Smooth muscle cell (in vitro differentiated cells): ENCODE results near the gene WASL. TPM values are rescaled to one million over a fixed set of nuclear protein-coding genes. Genes with fewer than 3 reads are reported as not detected.

Experiments
- DNase-seq: peaks from one replicate; lab custom pipeline; 2025; ENCODE audit not compliant: unreplicated experiment; lab: John Stamatoyannopoulos, UW
- H2AFZ ChIP-seq: fragments of 200-600 bp; sonication (generic); 2 replicates; pipeline ENCODE4 v1.6.0; 2016; ENCODE audit warnings: antibody characterized with exemption, low read depth, mild to moderate bottlenecking
- H3F3A ChIP-seq: fragments of 200-600 bp; sonication (generic); 2 replicates; pipeline ENCODE4 v1.6.0; 2017; ENCODE audit warnings: antibody characterized with exemption, low read depth
- H3K27ac ChIP-seq: fragments of 200-600 bp; sonication (generic); 2 replicates; pipeline ENCODE4 v1.5.1; 2016; ENCODE audit warnings: low read depth, mild to moderate bottlenecking
- H3K27me3 ChIP-seq: fragments of 200-600 bp; sonication (generic); 2 replicates; pipeline ENCODE4 v1.6.1; 2016; ENCODE audit warnings: low read depth, mild to moderate bottlenecking
- H3K36me3 ChIP-seq: fragments of 200-600 bp; sonication (generic); 2 replicates; pipeline ENCODE4 v1.5.1; 2016; ENCODE audit warnings: low read depth
- H3K4me1 ChIP-seq: fragments of 200-600 bp; sonication (generic); 2 replicates; pipeline ENCODE4 v1.5.1; 2016; ENCODE audit warnings: low read depth
- H3K4me2 ChIP-seq: fragments of 200-600 bp; sonication (generic); 2 replicates; pipeline ENCODE4 v1.6.0; 2016; ENCODE audit warnings: mild to moderate bottlenecking
- H3K4me3 ChIP-seq: fragments of 200-600 bp; sonication (generic); 2 replicates; pipeline ENCODE4 v1.5.1; 2016; ENCODE audit warnings: mild to moderate bottlenecking
- H3K79me2 ChIP-seq: fragments of 200-600 bp; sonication (generic); 2 replicates; pipeline ENCODE4 v1.6.0; 2016; ENCODE audit warnings: low read depth, mild to moderate bottlenecking
- H3K9ac ChIP-seq: fragments of 200-600 bp; sonication (generic); 2 replicates; pipeline ENCODE4 v1.6.0; 2016; ENCODE audit warnings: low read depth
- H3K9me3 ChIP-seq: fragments of 200-600 bp; sonication (generic); replicated peaks from 2 replicates; pipeline ENCODE4 v1.5.1; 2016; ENCODE audit warnings: low read depth
- H4K20me1 ChIP-seq: fragments of 200-600 bp; sonication (generic); 2 replicates; pipeline ENCODE4 v1.6.0; 2016; ENCODE audit warnings: low read depth
- WGBS: methylation state at CpG from one replicate; pipeline ENCODE4 v1.1.7; 2016; ENCODE audit warnings: low lambda C conversion rate; 5-methylcytosine and 5-hydroxymethylcytosine counted together
- polyA plus RNA-seq: library from polyadenylated mRNA; unstranded; fragments of >200 nt; fragmentation: Nextera tagmentation; extraction: Ambion mirVana; gene quantifications from 2 replicates; pipeline ENCODE4 v1.2.1, GENCODE V29; 2016
- total RNA-seq: library from RNA; depleted of rRNA; stranded (reverse); fragments of >200 nt; gene quantifications from 2 replicates; pipeline ENCODE4 v1.2.3, GENCODE V29; 2014
- TF ChIP-seq, protein P1 (sequence below): fragments of 200-600 bp; sonication (generic); IDR thresholded peaks from 2 replicates; pipeline ENCODE4 v1.5.1; 2017; ENCODE audit warnings: borderline replicate concordance, mild to moderate bottlenecking, antibody characterized with exemption; ENCODE audit not compliant: insufficient read depth, poor library complexity, severe bottlenecking

The WASL gene
- total and polyA plus RNA-seq, 2 experiments from 2014 or later = 22.7 to 35.3 TPM

GRCh38 chr7:123712619-123713018, 36.2 kb downstream of the WASL start:
- Histone ChIP-seq H3K27ac (no peak overlapping the region), H3K9ac (no peak overlapping the region), H4K20me1 (peaks cover 99% of the 10 kb centered on the region), H3K36me3 (peaks cover 9% of the 10 kb centered on the region), H3K9me3 (no peaks in the 10 kb centered on the region), H2AFZ (no peak overlapping the region), H3F3A (no peaks in the 10 kb centered on the region), H3K27me3 (no peaks in the 10 kb centered on the region), H3K4me3 (no peak overlapping the region), H3K4me1 (peaks cover 21% of the 10 kb centered on the region), H3K79me2 (peaks cover 77% of the 10 kb centered on the region), H3K4me2 (peak overlapping the region; percentile 44)
- TF ChIP-seq, protein P1, sequence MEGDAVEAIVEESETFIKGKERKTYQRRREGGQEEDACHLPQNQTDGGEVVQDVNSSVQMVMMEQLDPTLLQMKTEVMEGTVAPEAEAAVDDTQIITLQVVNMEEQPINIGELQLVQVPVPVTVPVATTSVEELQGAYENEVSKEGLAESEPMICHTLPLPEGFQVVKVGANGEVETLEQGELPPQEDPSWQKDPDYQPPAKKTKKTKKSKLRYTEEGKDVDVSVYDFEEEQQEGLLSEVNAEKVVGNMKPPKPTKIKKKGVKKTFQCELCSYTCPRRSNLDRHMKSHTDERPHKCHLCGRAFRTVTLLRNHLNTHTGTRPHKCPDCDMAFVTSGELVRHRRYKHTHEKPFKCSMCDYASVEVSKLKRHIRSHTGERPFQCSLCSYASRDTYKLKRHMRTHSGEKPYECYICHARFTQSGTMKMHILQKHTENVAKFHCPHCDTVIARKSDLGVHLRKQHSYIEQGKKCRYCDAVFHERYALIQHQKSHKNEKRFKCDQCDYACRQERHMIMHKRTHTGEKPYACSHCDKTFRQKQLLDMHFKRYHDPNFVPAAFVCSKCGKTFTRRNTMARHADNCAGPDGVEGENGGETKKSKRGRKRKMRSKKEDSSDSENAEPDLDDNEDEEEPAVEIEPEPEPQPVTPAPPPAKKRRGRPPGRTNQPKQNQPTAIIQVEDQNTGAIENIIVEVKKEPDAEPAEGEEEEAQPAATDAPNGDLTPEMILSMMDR = no peak
- DNase-seq = no peak
- 88% methylated on average over 1 of the region's 1 CpG for WGBS

- Histone ChIP-seq H3K9me3 (no peaks in the 10 kb centered on the region), H2AFZ (no peak overlapping the region), H3K36me3 (peaks cover 9% of the 10 kb centered on the region), H3K27ac (no peak overlapping the region), H4K20me1 (peaks cover 91% of the 10 kb centered on the region), H3K4me1 (peaks cover 21% of the 10 kb centered on the region), H3K9ac (no peak overlapping the region), H3K4me3 (no peak overlapping the region), H3K27me3 (no peaks in the 10 kb centered on the region), H3K4me2 (no peak overlapping the region), H3K79me2 (peaks cover 70% of the 10 kb centered on the region), H3F3A (no peaks in the 10 kb centered on the region)
- TF ChIP-seq, protein P1 = no peak
- DNase-seq = no peak
Observed at GRCh38 chr7:123711832-123712293, 36.9 kb downstream of the WASL start.

DNA sequence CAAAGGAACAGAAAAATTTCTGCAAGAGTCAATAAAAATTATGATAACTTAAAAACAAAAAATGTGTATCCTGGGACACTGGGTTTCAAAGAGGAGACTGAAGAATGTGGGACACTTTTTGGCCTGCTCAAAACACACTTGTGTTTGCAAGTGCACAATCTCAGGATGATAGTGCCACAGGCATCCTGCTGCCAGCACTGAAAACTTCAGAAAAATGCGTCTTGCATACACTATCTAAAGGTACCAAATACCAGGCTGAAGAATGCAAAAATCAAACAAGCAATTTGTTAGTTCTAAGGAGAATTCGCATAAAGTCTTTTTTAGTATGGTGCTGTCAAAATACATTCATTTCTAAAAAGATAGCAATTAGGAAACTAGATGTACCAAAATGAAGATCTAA, 38.1 kb downstream of the WASL start:
- H4K20me1 ChIP-seq = peaks cover 84% of the 10 kb centered on the region
- WGBS = 64% methylated on average over 2 of the region's 2 CpGs
- H3K79me2 ChIP-seq = peaks cover 60% of the 10 kb centered on the region

DNA sequence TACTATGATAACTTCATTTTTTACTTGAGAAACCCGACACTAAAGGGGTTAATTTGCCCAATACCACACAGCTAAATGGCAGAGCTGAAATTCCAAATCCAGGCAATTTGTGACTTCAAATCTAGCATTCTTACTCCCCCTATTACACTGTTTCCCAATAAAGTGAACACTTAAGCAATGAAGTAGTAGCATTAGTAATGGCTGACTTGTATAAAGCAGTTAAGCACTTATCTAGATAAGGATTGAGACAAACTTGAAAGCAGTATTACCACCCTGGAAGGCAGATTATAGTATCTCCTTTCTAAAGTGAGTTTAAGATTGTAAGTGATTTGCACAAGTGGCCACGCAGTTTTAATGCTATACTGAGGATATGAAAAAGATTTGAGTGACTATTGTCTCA, 39.3 kb downstream of the WASL start:
- Histone ChIP-seq H3K4me3 (no peak overlapping the region), H3K9me3 (no peaks in the 10 kb centered on the region), H3K27me3 (no peaks in the 10 kb centered on the region), H2AFZ (no peak overlapping the region), H3K79me2 (peaks cover 50% of the 10 kb centered on the region), H3K36me3 (peaks cover 23% of the 10 kb centered on the region), H3F3A (no peaks in the 10 kb centered on the region), H3K27ac (no peak overlapping the region), H3K9ac (no peak overlapping the region), H3K4me1 (peaks cover 21% of the 10 kb centered on the region), H4K20me1 (peaks cover 73% of the 10 kb centered on the region), H3K4me2 (peak overlapping the region; percentile 17)
- 45% methylated on average over 2 of the region's 2 CpGs for whole genome bisulfite sequencing
- TF ChIP-seq, protein P1 = no peak
- no peak for DNase-seq

More for the DNA sequence above, 38.1 kb downstream of the WASL start:
- no peaks in the 10 kb centered on the region for H3K27me3 ChIP-seq
- H3K4me1 ChIP-seq = peaks cover 21% of the 10 kb centered on the region
- H2AFZ ChIP-seq = no peak overlapping the region
- no peak overlapping the region for H3K4me2 ChIP-seq
- H3K9ac ChIP-seq = no peak overlapping the region
- DNase-seq = no peak
- TF ChIP-seq, protein P1 = no peak
- H3K36me3 ChIP-seq = peaks cover 17% of the 10 kb centered on the region
- H3K27ac ChIP-seq = no peak overlapping the region
- no peaks in the 10 kb centered on the region for H3F3A ChIP-seq
- no peaks in the 10 kb centered on the region for H3K9me3 ChIP-seq
- no peak overlapping the region for H3K4me3 ChIP-seq
